HG03097 (cell line): ENCODE measurements around the gene GMDS.

Source experiments
- ATAC-seq: cut with Tn5 transposase; IDR thresholded peaks from one replicate; pipeline ENCODE4 v1.9.1; 2021; ENCODE audit not compliant: unreplicated experiment, low FRiP score

The GMDS gene

GRCh38 chr6:1626481-1626880, 618.9 kb downstream of the GMDS start:
- ATAC-seq: no peak

DNA sequence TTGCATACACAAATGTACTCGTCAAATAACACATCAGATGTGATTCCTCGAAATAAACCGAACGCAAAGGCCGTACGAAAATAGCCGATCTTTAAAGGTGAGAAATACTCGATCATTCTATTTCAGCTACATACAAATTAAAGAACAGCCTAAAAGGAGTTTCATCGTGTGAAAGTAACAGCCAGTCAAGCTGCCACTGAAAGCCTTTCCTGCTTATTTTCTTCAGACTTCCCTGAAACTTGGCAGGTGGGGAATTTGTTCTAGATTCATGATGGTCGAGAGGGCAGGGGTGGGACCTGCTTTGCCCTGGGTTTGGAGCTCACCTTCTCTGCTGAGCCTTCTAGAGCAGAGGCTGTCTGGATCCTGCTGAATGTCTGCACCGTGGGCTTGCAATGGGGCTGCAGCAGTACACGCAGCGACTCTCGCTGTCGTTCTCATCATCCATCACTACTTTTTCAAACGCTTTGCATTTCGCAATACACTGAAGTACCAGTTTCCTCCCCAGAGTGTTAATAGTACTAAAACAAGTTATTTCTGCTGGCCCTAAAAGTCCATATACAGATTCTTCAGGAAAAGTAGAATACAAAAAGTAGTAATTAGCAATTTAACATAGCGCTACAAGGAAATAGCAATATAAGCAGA, 619.5 kb downstream of the GMDS start:
- no peak for ATAC-seq

- no peak for ATAC-seq
Observed at GRCh38 chr6:1624851-1625781, 620.3 kb downstream of the GMDS start.

DNA sequence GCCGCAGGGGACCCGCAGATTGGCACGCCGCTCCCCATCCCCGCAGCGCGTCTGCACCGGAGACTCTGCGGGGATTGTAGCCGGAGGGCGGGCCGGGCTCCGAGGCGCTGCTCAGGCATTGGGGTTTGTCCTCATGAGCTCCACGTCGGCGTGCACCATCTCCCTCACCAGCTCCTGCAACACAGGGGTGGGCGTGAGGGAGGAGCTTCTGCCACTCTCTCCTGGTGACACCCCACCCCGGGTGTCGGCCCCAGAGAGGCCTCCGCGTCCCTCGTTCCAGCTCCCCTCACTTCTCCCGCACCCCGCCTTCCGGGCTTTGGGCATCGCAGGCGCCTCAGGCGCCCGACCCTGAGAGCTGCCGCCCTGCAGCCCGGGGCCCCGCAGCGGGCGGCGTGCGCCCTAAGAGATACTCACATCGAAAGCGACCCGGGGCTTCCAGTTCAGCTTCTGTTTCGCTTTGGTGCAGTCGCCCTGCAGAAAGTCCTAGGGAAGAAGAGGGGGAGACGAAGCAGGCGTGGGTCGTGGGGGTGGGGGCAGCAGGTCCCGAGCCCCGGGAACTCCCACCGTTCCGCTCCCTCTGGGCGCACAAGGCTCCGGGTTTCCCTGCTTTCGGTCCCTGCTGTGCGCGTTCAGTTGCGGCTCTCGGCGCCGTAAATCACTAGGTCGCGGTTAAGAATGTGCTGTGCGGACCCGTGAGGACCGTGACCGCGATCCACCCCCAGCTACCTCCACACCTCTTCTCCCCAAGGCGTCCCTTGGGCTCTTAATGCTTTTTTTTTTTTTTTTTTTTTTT, 621.2 kb downstream of the GMDS start:
- no peak for ATAC-seq

DNA sequence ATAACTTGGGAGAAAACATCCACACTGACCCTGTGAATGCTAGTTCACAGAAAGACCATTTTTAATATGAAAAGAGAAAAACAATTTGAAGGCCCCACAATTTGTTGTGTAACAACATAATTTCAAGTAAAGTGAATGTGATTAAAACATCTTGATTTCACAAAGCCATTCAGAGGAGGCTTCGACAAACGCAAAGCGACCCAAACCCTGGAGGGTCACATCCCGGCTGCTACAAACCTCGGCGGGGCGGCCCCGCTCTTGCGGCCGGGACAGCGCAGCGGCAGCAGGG, 621.7 kb downstream of the GMDS start:
- no peak for ATAC-seq

DNA sequence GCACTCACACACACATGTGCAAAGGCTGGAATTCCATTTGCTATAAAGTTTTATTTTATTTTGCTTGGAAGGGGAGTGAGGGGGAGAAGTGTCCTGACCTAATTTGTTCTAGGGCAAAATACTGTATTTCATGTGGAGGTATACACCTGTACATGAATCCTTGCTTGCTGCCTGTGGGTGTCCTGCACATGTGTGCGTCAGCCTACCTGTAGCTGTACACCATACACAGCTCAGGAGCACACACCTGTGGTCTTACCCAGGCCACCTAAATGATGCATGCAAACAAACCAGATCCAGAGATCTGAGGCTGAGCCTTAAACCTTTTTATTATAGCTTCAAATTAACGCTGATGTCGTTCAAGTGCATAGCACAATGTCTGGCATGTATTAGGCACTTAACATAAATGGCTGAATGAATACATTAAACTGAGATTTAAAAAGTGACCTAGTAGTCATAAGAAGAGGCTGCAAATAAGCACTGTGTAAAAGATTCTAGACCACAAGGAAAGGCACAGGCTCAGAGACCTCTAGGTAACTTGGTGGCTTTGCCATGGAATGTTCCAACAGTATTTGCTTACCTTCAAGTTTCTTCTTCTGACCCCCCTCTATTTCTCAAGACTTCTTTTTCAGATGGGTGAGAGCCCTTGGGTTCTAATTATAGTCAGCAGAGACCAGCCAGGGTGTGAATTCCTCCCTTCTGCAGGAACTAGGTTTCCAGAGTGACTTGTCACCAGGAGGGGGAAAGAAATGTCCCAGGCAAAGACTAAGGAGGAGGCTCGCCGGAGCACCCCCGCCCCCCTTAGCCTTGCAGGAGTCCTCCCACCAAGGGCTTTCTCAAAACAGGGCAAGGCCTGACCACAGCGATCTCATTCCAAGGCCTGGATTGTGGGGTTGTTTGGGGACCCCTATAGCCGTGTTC, 622.3 kb downstream of the GMDS start:
- no peak for ATAC-seq

- ATAC-seq: no peak
Observed at GRCh38 chr6:1622220-1622850, 623.1 kb downstream of the GMDS start.

GRCh38 chr6:1621070-1621701, 624.2 kb downstream of the GMDS start:
- ATAC-seq: no peak

DNA sequence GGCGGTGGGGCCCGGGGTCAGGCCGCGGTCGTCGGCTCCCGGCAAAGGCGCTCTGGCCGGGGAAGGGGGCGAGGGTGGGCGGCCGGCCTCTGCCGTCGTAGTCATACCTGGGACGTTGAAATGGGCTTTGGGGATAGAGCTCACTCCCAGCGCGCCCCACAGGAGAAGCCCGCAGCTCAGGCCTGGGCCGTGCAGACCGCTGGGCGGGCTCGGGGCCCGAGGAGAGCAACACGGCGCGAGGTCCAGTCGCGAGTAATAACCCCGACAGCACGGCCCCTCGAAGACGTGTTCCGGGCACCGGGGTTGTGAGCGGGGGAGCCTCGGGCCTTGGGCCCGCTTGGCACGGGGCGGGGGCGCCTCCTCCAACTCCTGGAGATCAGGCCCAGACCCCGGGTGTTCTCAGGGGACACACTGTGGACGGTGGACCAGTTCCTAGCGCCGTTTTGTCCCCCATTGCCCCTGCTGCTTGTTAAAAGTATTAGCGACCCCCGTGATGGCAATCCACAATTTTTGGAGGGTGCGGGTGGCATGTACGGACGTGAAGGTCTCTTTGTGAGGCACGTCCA, 624.8 kb downstream of the GMDS start:
- ATAC-seq: no peak

DNA sequence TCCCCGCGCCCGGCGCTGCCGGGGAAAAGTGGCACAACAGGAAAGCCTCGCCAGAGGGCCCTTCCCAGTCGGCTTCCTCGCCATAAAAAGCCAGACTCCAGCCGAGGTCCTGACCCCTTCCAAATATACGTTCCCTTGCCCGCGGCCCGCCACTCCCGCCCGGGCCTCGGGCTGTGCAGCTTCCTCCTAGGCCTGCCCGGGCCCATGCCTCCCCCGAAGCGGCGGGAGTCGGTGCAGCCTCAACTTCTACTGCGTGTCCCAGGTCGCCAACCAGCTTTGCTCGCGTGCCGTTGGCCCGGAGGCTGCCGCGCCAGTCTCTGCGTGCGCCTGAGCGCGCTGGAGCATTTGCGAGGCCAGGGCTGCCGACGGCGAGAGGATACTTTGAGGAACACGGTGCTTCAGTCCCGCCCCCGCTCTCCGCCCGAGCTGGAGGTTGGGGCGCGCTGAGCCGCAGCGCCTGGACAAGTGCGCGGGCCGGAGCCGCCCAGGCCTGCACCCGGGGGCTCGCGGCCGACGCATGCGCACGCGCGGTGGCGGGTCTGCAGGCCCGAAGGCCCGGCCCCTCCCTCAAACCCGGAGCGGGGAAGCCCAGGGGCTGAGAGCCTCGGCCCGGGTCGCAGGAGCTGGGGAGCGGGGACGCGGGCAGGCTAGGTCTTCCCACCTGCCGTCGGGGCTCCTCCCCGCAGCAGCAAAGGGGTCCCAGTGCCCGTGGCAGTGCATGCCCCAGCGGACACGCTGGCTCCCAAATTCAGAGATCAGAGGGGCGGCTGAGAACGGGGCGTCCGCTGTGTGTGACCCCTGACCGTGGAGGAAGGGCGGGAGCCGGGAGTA, 625.5 kb downstream of the GMDS start:
- ATAC-seq: no peak

GRCh38 chr6:1619098-1619672, 626.2 kb downstream of the GMDS start:
- ATAC-seq: no peak

- ATAC-seq: no peak
Observed at GRCh38 chr6:1618311-1619097, 626.9 kb downstream of the GMDS start.

GRCh38 chr6:1617466-1618310, 627.7 kb downstream of the GMDS start:
- no peak for ATAC-seq

DNA sequence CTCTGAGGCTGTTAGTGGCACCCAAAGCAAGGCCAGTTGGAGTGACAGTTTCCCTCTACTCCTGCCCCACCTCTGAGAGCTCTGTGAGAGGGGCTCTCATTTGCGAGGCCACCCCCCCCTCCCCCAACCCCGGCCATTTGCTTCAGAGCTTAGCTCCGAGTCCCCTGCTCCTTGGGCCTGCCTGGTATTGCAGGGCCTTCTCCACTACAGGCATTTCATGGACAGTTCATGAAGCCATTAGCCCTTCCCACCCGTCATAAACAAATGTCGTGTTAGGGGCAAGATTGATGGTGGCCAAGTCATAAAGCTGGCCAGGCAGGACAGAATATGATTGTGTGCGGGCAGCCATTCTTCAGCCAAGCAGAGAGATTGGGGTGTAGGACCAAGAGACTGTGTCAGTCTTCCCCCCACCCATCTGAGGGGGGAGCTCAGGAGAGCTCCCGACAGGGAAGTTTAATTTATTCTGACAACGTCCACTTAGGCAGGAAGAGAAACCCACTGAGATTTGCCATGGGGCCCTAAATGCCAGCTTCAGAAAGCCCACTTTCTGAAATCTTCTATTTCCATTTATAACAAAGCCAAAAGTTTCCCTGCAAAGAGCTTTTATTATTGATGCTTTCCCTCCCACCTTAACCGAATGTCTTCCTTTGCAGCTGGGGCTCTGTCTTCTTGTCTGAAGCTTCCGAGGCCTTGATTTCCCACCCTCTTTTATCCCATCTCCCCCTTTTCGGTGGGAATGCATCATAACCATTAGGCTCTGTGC, 628.5 kb downstream of the GMDS start:
- no peak for ATAC-seq

- no peak for ATAC-seq
Observed at GRCh38 chr6:1615853-1616420, 629.5 kb downstream of the GMDS start.
